H1 (cell line): ENCODE results near the gene EPSTI1. TPM values are rescaled to one million over a fixed set of nuclear protein-coding genes. Genes with fewer than 3 reads are reported as not detected.
A peak's percentile ranks its signal among the peaks of the same experiment; 100 is the strongest.

ENCODE experiments used
- CTCF ChIA-PET: fragments of 300-600 bp; sonication (Branson Sonifier 250); formaldehyde crosslinking; loops from one replicate; lab custom pipeline; 2021; ENCODE audit not compliant: partially characterized antibody; lab: Charles Lee
- POLR2A ChIA-PET: fragments of 300-600 bp; sonication (Branson Sonifier 250); formaldehyde crosslinking; loops from one replicate; lab custom pipeline; 2021; ENCODE audit warnings: inconsistent platforms; ENCODE audit not compliant: partially characterized antibody; lab: Charles Lee
- DNase-seq, 2 experiments: peaks; one replicate each; pipeline versions ENCODE4 v3.0.0 to v3.0.0-alpha.2; 2010 to 2022; ENCODE audit warnings: low spot score in 2 of 2, low read depth in 1 of 2, mixed read lengths in 1 of 2
- FAIRE-seq: peaks from 2 replicates; lab custom pipeline; 2011; peaks lifted over from hg19 to GRCh38; lab: Jason Lieb, UNC
- H2AFZ ChIP-seq: 2 replicates; pipeline ENCODE4 v1.8.1; 2012; ENCODE audit warnings: low read length, inconsistent platforms
- H2AK5ac ChIP-seq: 2 replicates; pipeline ENCODE4 v1.6.1; 2013; ENCODE audit warnings: low read depth, low read length
- H2BK120ac ChIP-seq: replicated peaks from 2 replicates; pipeline ENCODE3; 2013; ENCODE audit warnings: low read depth, low read length, inconsistent platforms
- H2BK12ac ChIP-seq: 2 replicates; pipeline ENCODE4 v1.6.1; 2013; ENCODE audit warnings: low read depth, low read length
- H2BK15ac ChIP-seq: 2 replicates; pipeline ENCODE4 v1.6.1; 2013; ENCODE audit warnings: low read length
- H2BK20ac ChIP-seq: 2 replicates; pipeline ENCODE4 v1.6.1; 2013; ENCODE audit warnings: low read length
- H2BK5ac ChIP-seq: 2 replicates; pipeline ENCODE4 v1.6.1; 2013; ENCODE audit warnings: low read depth, low read length
- H3K14ac ChIP-seq: 2 replicates; pipeline ENCODE4 v1.6.1; 2013; ENCODE audit warnings: inconsistent platforms; ENCODE audit not compliant: insufficient read length
- H3K18ac ChIP-seq: 2 replicates; pipeline ENCODE4 v1.6.1; 2013; ENCODE audit warnings: low read length; ENCODE audit errors: extremely low read depth
- H3K23ac ChIP-seq: 2 replicates; pipeline ENCODE4 v1.6.1; 2013; ENCODE audit warnings: inconsistent platforms; ENCODE audit not compliant: insufficient read length
- H3K23me2 ChIP-seq: 2 replicates; pipeline ENCODE4 v1.6.1; 2013; ENCODE audit warnings: low read depth, low read length
- H3K27ac ChIP-seq: 2 replicates; pipeline ENCODE4 v1.6.1; 2011; ENCODE audit warnings: low read depth, low read length, inconsistent platforms
- H3K27me3 ChIP-seq, 4 experiments: replicated peaks in 1 of 4; 1 replicate in 1 of 4; 2 replicates in 3 of 4; pipeline versions ENCODE4 v1.6.1 to v1.8.1; 2011 to 2013; ENCODE audit warnings: low read length in 3 of 4, mild to moderate bottlenecking in 3 of 4, inconsistent platforms in 2 of 4, mixed read lengths in 2 of 4, moderate library complexity in 1 of 4; ENCODE audit not compliant: control insufficient read depth in 3 of 4, insufficient read depth in 3 of 4; ENCODE audit errors: extremely low read depth in 1 of 4
- H3K36me3 ChIP-seq, 4 experiments: 2 replicates each; pipeline versions ENCODE4 v1.6.1 to v1.8.1; 2011 to 2013; ENCODE audit warnings: mild to moderate bottlenecking in 4 of 4, low read length in 3 of 4, moderate library complexity in 2 of 4, control low read depth in 1 of 4, inconsistent platforms in 1 of 4; ENCODE audit not compliant: insufficient read depth in 4 of 4, control insufficient read depth in 2 of 4
- H3K4ac ChIP-seq: replicated peaks from 2 replicates; pipeline ENCODE3; 2013; ENCODE audit warnings: low read length, low read depth, mixed read lengths, inconsistent platforms; ENCODE audit not compliant: insufficient read length
- H3K4me1 ChIP-seq, 4 experiments: replicated peaks in 1 of 4; 1 replicate in 1 of 4; 2 replicates in 3 of 4; pipeline versions ENCODE4 v1.6.1 to v1.8.1; 2011 to 2013; ENCODE audit warnings: low read length in 3 of 4, inconsistent platforms in 2 of 4, mixed read lengths in 1 of 4; ENCODE audit not compliant: insufficient read depth in 4 of 4, control insufficient read depth in 3 of 4
- H3K4me2 ChIP-seq, 2 experiments: 2 replicates each; pipeline versions ENCODE4 v1.6.1 to v1.8.1; 2011 to 2013; ENCODE audit warnings: low read depth in 2 of 2, low read length in 2 of 2, control low read depth in 1 of 2, inconsistent platforms in 1 of 2, mild to moderate bottlenecking in 1 of 2; ENCODE audit not compliant: insufficient read depth in 1 of 2
- H3K4me3 ChIP-seq, 4 experiments: fragments of 200-600, 300-600 bp in 1 of 4; sonication (generic), shearing (Covaris generic), sonication (Bioruptor Twin) in 1 of 4; 2 replicates each; pipeline versions ENCODE4 v1.5.1 to v1.8.1; 2011 to 2016; ENCODE audit warnings: low read length in 4 of 4, low read depth in 3 of 4, control low read depth in 2 of 4, inconsistent platforms in 2 of 4, mild to moderate bottlenecking in 2 of 4, mixed read lengths in 1 of 4, moderate library complexity in 1 of 4; ENCODE audit not compliant: insufficient read depth in 2 of 4; ENCODE audit errors: extremely low read depth in 1 of 4
- H3K56ac ChIP-seq: replicated peaks from 2 replicates; pipeline ENCODE3; 2013; ENCODE audit warnings: low read depth, mild to moderate bottlenecking, mixed read lengths, low read length, inconsistent platforms; ENCODE audit not compliant: insufficient read length
- H3K79me1 ChIP-seq: 2 replicates; pipeline ENCODE4 v1.6.1; 2013; ENCODE audit warnings: low read depth, low read length, control low read depth
- H3K79me2 ChIP-seq, 2 experiments: 2 replicates each; pipeline versions ENCODE4 v1.6.1 to v1.8.1; 2012 to 2013; ENCODE audit warnings: low read length in 2 of 2, mild to moderate bottlenecking in 2 of 2, inconsistent platforms in 1 of 2; ENCODE audit not compliant: insufficient read depth in 2 of 2, control insufficient read depth in 1 of 2
- H3K9ac ChIP-seq, 4 experiments: replicated peaks in 1 of 4; 1 replicate in 1 of 4; 2 replicates in 3 of 4; pipeline versions ENCODE4 v1.6.1 to v1.8.1; 2011 to 2013; ENCODE audit warnings: low read depth in 3 of 4, low read length in 3 of 4, control low read depth in 2 of 4, mild to moderate bottlenecking in 2 of 4, moderate library complexity in 2 of 4, inconsistent platforms in 1 of 4; ENCODE audit errors: extremely low read depth in 1 of 4
- H3K9me3 ChIP-seq, 2 experiments: 2 replicates each; pipeline versions ENCODE4 v1.6.1 to v1.8.1; 2012 to 2013; ENCODE audit warnings: mild to moderate bottlenecking in 2 of 2, moderate library complexity in 2 of 2, control low read depth in 1 of 2, inconsistent platforms in 1 of 2, low read depth in 1 of 2, low read length in 1 of 2, mixed read lengths in 1 of 2; ENCODE audit not compliant: insufficient read depth in 2 of 2
- H4K20me1 ChIP-seq, 2 experiments: replicated peaks in 1 of 2; 2 replicates each; pipeline versions ENCODE3 to v1.8.1; 2011 to 2013; ENCODE audit warnings: inconsistent platforms in 2 of 2, low read length in 2 of 2, mild to moderate bottlenecking in 1 of 2; ENCODE audit not compliant: insufficient read depth in 2 of 2, control insufficient read depth in 1 of 2
- H4K5ac ChIP-seq: 2 replicates; pipeline ENCODE4 v1.6.1; 2013; ENCODE audit warnings: low read length, low read depth, mixed read lengths, inconsistent platforms; ENCODE audit not compliant: insufficient read length
- H4K8ac ChIP-seq: 2 replicates; pipeline ENCODE4 v1.8.0; 2013; ENCODE audit warnings: mild to moderate bottlenecking, moderate library complexity, low read length, inconsistent platforms; ENCODE audit not compliant: insufficient read depth; ENCODE audit errors: extremely low read depth
- H4K91ac ChIP-seq: replicated peaks from 2 replicates; pipeline ENCODE3; 2013; ENCODE audit warnings: low read length, mixed read lengths, inconsistent platforms; ENCODE audit not compliant: insufficient read length
- BRCA1 ChIP-seq: IDR thresholded peaks from 2 replicates; pipeline ENCODE4 v1.6.1; 2012; ENCODE audit warnings: low read depth, low read length, improper control_type of control experiment
- CREB1 ChIP-seq: IDR thresholded peaks from 2 replicates; pipeline ENCODE4 v1.6.1; 2012; ENCODE audit warnings: inconsistent platforms
- GABPA ChIP-seq: IDR thresholded peaks from 2 replicates; pipeline ENCODE4 v1.6.1; 2011; ENCODE audit warnings: mild to moderate bottlenecking, low read length, moderate library complexity, borderline replicate concordance; ENCODE audit not compliant: insufficient read depth
- POLR2AphosphoS5 ChIP-seq: IDR thresholded peaks from 2 replicates; pipeline ENCODE4 v1.6.1; 2011; ENCODE audit warnings: low read depth, low read length
- RBBP5 ChIP-seq: IDR thresholded peaks from 2 replicates; pipeline ENCODE4 v1.7.1; 2012; ENCODE audit warnings: low read depth, mild to moderate bottlenecking, inconsistent platforms, low read length, moderate library complexity, borderline replicate concordance
- SAP30 ChIP-seq: fragments of 300-600 bp; sonication (generic); IDR thresholded peaks from 2 replicates; pipeline ENCODE4 v1.7.1; 2012; ENCODE audit warnings: low read length, moderate library complexity, mild to moderate bottlenecking, inconsistent platforms; ENCODE audit not compliant: insufficient read depth, insufficient replicate concordance
- SIX5 ChIP-seq: IDR thresholded peaks from 2 replicates; pipeline ENCODE4 v1.6.1; 2011; ENCODE audit warnings: mild to moderate bottlenecking, low read depth, low read length
- SRF ChIP-seq: IDR thresholded peaks from 2 replicates; pipeline ENCODE4 v1.6.1; 2011; ENCODE audit warnings: mild to moderate bottlenecking, low read depth, low read length, moderate library complexity
- YY1 ChIP-seq: IDR thresholded peaks from 2 replicates; pipeline ENCODE4 v1.6.1; 2011; ENCODE audit warnings: low read depth, mild to moderate bottlenecking, low read length
- WGBS, 2 experiments: shearing (Covaris generic) in 1 of 2; methylation state at CpG; one replicate each; pipeline versions ENCODE4 v1.1.6 to v1.1.7; 2013 to 2015; ENCODE audit warnings: low lambda C conversion rate in 2 of 2, mixed read lengths in 2 of 2, inconsistent platforms in 1 of 2, low coverage in 1 of 2, missing lambda C conversion rate in 1 of 2; ENCODE audit not compliant: insufficient replicate concordance in 2 of 2, insufficient coverage in 1 of 2, insufficient read length in 1 of 2; ENCODE audit errors: extremely low coverage in 1 of 2, missing lambda C conversion rate in 1 of 2; 5-methylcytosine and 5-hydroxymethylcytosine counted together
- polyA plus RNA-seq, 7 experiments: library from polyadenylated mRNA; depleted of rRNA in 3 of 7; stranded (reverse) in 5 of 7; unstranded in 2 of 7; fragments of >200 nt in 5 of 7; fragments of 200-250 nt in 2 of 7; gene quantifications; 1 replicate in 5 of 7; 2 replicates in 1 of 7; 4 replicates in 1 of 7; pipeline versions ENCODE4 v1.2.1 to v1.2.3, GENCODE V29; 2011 to 2013; ENCODE audit warnings: missing spikeins in 2 of 7, mixed read lengths in 2 of 7
- total RNA-seq: library from RNA; stranded (reverse); fragmentation: NEBNext Ultra II Directional; extraction: Animal tissue kit (Norgen Biotek cat#: 25700); gene quantifications from 2 replicates; pipeline ENCODE4 v1.2.1, GENCODE V29; 2021
- TF ChIP-seq, protein P1 (sequence below): IDR thresholded peaks from 2 replicates; pipeline ENCODE4 v1.6.1; 2011; ENCODE audit warnings: low read depth, mild to moderate bottlenecking, low read length; ENCODE audit not compliant: insufficient read depth
- TF ChIP-seq, protein P2 (sequence below): IDR thresholded peaks from 2 replicates; pipeline ENCODE4 v1.6.1; 2012; ENCODE audit warnings: low read length, inconsistent platforms

EPSTI1 gene
- total and polyA plus RNA-seq, 2 of the 8 experiments (the other 6 are each of a cell fraction or from before 2014, with no cell fraction given) = 0.23 to 0.37 TPM

GRCh38 chr13:43022934-43023288, 30.9 kb upstream of the EPSTI1 start:
- H3K14ac ChIP-seq = no peak overlapping the region
- no peaks in the 10 kb centered on the region for H3K36me3 ChIP-seq
- H4K8ac ChIP-seq = no peak overlapping the region
- POLR2A ChIA-PET = interaction anchor here (0.6 to 1.7 kb wide), 11 partner anchors 9 to 157 kb away, joined by 3 to 5 read pairs (median 4); no protein-coding TSS in a partner anchor
- peaks cover 0 to 5% (median 2%) of the 10 kb centered on the region in 4 experiments; a peak in 1 of 7 replicates for H3K27me3 ChIP-seq
- H3K4me1 ChIP-seq = no peaks in the 10 kb centered on the region
- no peak overlapping the region for H2BK120ac ChIP-seq
- H2BK15ac ChIP-seq = peak overlapping the region; percentile 94
- H3K79me1 ChIP-seq = no peaks in the 10 kb centered on the region
- H4K91ac ChIP-seq = no peak overlapping the region
- peak overlapping the region; percentile 65 to 82 (median 74) for H3K4me3 ChIP-seq
- peak overlapping the region in 2 of 4 experiments; percentile 73 to 74; a peak in 4 of 7 replicates for H3K9ac ChIP-seq
- CTCF ChIA-PET = interaction anchor here (0.6 to 2.4 kb wide), 6 partner anchors 26 to 148 kb away, joined by 3 to 9 read pairs (median 4); no protein-coding TSS in a partner anchor
- H3K18ac ChIP-seq = peak overlapping the region; percentile 90
- no peak overlapping the region for H2AK5ac ChIP-seq
- no peak overlapping the region for H4K5ac ChIP-seq
- peak overlapping the region; percentile 76 to 79 for H3K4me2 ChIP-seq
- FAIRE-seq (no peak), DNase-seq (no peak)
- H3K79me2 ChIP-seq = peaks cover 0 to 10% of the 10 kb centered on the region in 2 experiments; a peak in 2 of 4 replicates
- H2BK5ac ChIP-seq = peak overlapping the region; percentile 61; the same call in 1 of the 2 replicates
- peak overlapping the region; percentile 85; the same call in 1 of the 2 replicates for H2BK12ac ChIP-seq
- H3K23ac ChIP-seq = no peak overlapping the region
- 61% methylated on average over 12 of the region's 12 CpGs; no CpG with 5 or more reads in 1 of the 2 experiments for WGBS, 2 experiments
- H2BK20ac ChIP-seq = no peak overlapping the region
- peak overlapping the region; percentile 97 for H2AFZ ChIP-seq
- H4K20me1 ChIP-seq = no peaks in the 10 kb centered on the region
- H3K56ac ChIP-seq = no peak overlapping the region
- TF ChIP-seq BRCA1 (no peak), SRF (no peak), YY1 (no peak), RBBP5 (no peak), SAP30 (no peak), GABPA (no peak), POLR2AphosphoS5 (no peak), CREB1 (no peak), SIX5 (no peak)
- TF ChIP-seq, protein P1, sequence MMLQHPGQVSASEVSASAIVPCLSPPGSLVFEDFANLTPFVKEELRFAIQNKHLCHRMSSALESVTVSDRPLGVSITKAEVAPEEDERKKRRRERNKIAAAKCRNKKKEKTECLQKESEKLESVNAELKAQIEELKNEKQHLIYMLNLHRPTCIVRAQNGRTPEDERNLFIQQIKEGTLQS = no peak
- TF ChIP-seq, protein P2, sequence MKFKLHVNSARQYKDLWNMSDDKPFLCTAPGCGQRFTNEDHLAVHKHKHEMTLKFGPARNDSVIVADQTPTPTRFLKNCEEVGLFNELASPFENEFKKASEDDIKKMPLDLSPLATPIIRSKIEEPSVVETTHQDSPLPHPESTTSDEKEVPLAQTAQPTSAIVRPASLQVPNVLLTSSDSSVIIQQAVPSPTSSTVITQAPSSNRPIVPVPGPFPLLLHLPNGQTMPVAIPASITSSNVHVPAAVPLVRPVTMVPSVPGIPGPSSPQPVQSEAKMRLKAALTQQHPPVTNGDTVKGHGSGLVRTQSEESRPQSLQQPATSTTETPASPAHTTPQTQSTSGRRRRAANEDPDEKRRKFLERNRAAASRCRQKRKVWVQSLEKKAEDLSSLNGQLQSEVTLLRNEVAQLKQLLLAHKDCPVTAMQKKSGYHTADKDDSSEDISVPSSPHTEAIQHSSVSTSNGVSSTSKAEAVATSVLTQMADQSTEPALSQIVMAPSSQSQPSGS = no peak
- H3K23me2 ChIP-seq = peaks cover 4% of the 10 kb centered on the region; the same call in 1 of the 2 replicates
- no peak overlapping the region for H3K27ac ChIP-seq
- no peaks in the 10 kb centered on the region for H3K9me3 ChIP-seq
- no peak overlapping the region for H3K4ac ChIP-seq
